SK-N-SH (cell line): ENCODE measurements around the gene SV2B. TPM values are rescaled to one million over a fixed set of nuclear protein-coding genes. Genes with fewer than 3 reads are reported as not detected.
A peak's percentile ranks its signal among the peaks of the same experiment; 100 is the strongest.

Experiments
- CTCF ChIA-PET: fragments of 300-600, 350-600 bp; formaldehyde crosslinking; extraction: SDS; loops from one replicate; lab custom pipeline; 2021; lab: Yijun Ruan, JAX
- POLR2A ChIA-PET: fragments of 350-600 bp; sonication (Branson Sonifier 250); formaldehyde crosslinking; extraction: SDS; loops from one replicate; lab custom pipeline; 2020; ENCODE audit warnings: antibody characterized with exemption, inconsistent platforms; lab: Yijun Ruan, JAX
- DNase-seq: peaks from one replicate; pipeline ENCODE4 v3.0.0; 2012
- H2AFZ ChIP-seq: fragments of 200-600 bp; sonication (generic); 2 replicates; pipeline ENCODE4 v1.8.1; 2016; ENCODE audit warnings: antibody characterized with exemption, mild to moderate bottlenecking, low read depth
- H3F3A ChIP-seq: fragments of 200-600 bp; sonication (generic); replicated peaks from 2 replicates; pipeline ENCODE3; 2016; ENCODE audit warnings: antibody characterized with exemption, mild to moderate bottlenecking; ENCODE audit not compliant: insufficient read depth
- H3K27ac ChIP-seq, 2 experiments: fragments of 200-500 bp in 1 of 2; fragments of 200-600 bp in 1 of 2; sonication (Bioruptor generic) in 1 of 2; sonication (generic), shearing (Covaris generic) in 1 of 2; 2 replicates each; pipeline versions ENCODE4 v1.5.1 to v1.6.1; 2014 to 2016; ENCODE audit warnings: low read depth in 2 of 2, inconsistent platforms in 1 of 2, low read length in 1 of 2, mild to moderate bottlenecking in 1 of 2, mixed read lengths in 1 of 2
- H3K27me3 ChIP-seq: fragments of 200-600 bp; sonication (generic), shearing (Covaris generic); 2 replicates; pipeline ENCODE4 v1.6.1; 2016; ENCODE audit warnings: mixed run types; ENCODE audit not compliant: insufficient read depth
- H3K36me3 ChIP-seq, 2 experiments: fragments of 200-500 bp in 1 of 2; fragments of 200-600 bp in 1 of 2; sonication (Bioruptor generic) in 1 of 2; sonication (generic) in 1 of 2; replicated peaks in 1 of 2; 2 replicates each; pipeline versions ENCODE3 to v1.5.1; 2014 to 2016; ENCODE audit warnings: low read length in 1 of 2, mild to moderate bottlenecking in 1 of 2; ENCODE audit not compliant: insufficient read depth in 2 of 2, control insufficient read depth in 1 of 2
- H3K4me1 ChIP-seq, 2 experiments: fragments of 200-500 bp in 1 of 2; fragments of 200-600 bp in 1 of 2; sonication (Bioruptor generic) in 1 of 2; sonication (generic), shearing (Covaris generic) in 1 of 2; 2 replicates each; pipeline versions ENCODE4 v1.5.1 to v1.6.1; 2014 to 2016; ENCODE audit warnings: low read depth in 1 of 2, low read length in 1 of 2, mixed run types in 1 of 2; ENCODE audit not compliant: insufficient read depth in 2 of 2, control insufficient read depth in 1 of 2
- H3K4me2 ChIP-seq: fragments of 200-600 bp; sonication (generic), shearing (Covaris generic); 2 replicates; pipeline ENCODE4 v1.6.1; 2017; ENCODE audit warnings: mixed run types
- H3K4me3 ChIP-seq, 2 experiments: fragments of 200-500 bp in 1 of 2; fragments of 200-600 bp in 1 of 2; sonication (Bioruptor generic) in 1 of 2; sonication (generic), shearing (Covaris generic) in 1 of 2; 2 replicates each; pipeline versions ENCODE4 v1.5.1 to v1.8.1; 2014 to 2016; ENCODE audit warnings: low read depth in 2 of 2, inconsistent platforms in 1 of 2, low read length in 1 of 2, mild to moderate bottlenecking in 1 of 2, mixed read lengths in 1 of 2, moderate library complexity in 1 of 2
- H3K79me2 ChIP-seq: fragments of 200-600 bp; sonication (generic); 2 replicates; pipeline ENCODE4 v1.8.1; 2017; ENCODE audit warnings: mild to moderate bottlenecking; ENCODE audit not compliant: insufficient read depth
- H3K9ac ChIP-seq: fragments of 200-600 bp; sonication (generic); 2 replicates; pipeline ENCODE4 v1.6.1; 2017; ENCODE audit warnings: mixed run types
- H3K9me2 ChIP-seq: fragments of 200-600 bp; sonication (generic); 2 replicates; pipeline ENCODE4 v1.6.1; 2017; ENCODE audit warnings: mixed run types
- H3K9me3 ChIP-seq: fragments of 200-600 bp; sonication (generic); 2 replicates; pipeline ENCODE4 v1.6.1; 2017; ENCODE audit warnings: mixed run types, mild to moderate bottlenecking, moderate library complexity
- H4K20me1 ChIP-seq: fragments of 200-600 bp; sonication (generic); 2 replicates; pipeline ENCODE4 v1.6.1; 2017; ENCODE audit warnings: mild to moderate bottlenecking, mixed run types; ENCODE audit not compliant: insufficient read depth
- CHD2 ChIP-seq: fragments of 150-350 bp; IDR thresholded peaks from 2 replicates; pipeline ENCODE4 v1.6.1; 2018; ENCODE audit warnings: low read length; ENCODE audit not compliant: partially characterized antibody
- CTCF ChIP-seq: fragments of 200-600 bp; sonication (generic); IDR thresholded peaks from 2 replicates; pipeline ENCODE4 v1.6.1; 2017; ENCODE audit warnings: antibody characterized with exemption, mild to moderate bottlenecking, moderate library complexity
- ELF1 ChIP-seq: IDR thresholded peaks from 2 replicates; pipeline ENCODE4 v1.4.0; 2012
- EZH2phosphoT487 ChIP-seq: fragments of 200-600 bp; sonication (generic); IDR thresholded peaks from 2 replicates; pipeline ENCODE4 v1.6.1; 2017; ENCODE audit warnings: low read depth, mixed run types, mild to moderate bottlenecking, antibody characterized with exemption, moderate library complexity, borderline replicate concordance
- JUND ChIP-seq: IDR thresholded peaks from 2 replicates; pipeline ENCODE4 v1.4.0; 2012
- NRF1 ChIP-seq: IDR thresholded peaks from 2 replicates; pipeline ENCODE4 v1.6.1; 2012; ENCODE audit warnings: low read depth, mild to moderate bottlenecking, low read length
- RAD21 ChIP-seq: IDR thresholded peaks from 2 replicates; pipeline ENCODE4 v1.6.1; 2012; ENCODE audit warnings: mild to moderate bottlenecking, low read length
- REST ChIP-seq: IDR thresholded peaks from 2 replicates; pipeline ENCODE4 v1.6.1; 2012; ENCODE audit warnings: mild to moderate bottlenecking, low read depth, low read length, moderate library complexity
- SMC3 ChIP-seq: IDR thresholded peaks from 2 replicates; pipeline ENCODE4 v1.6.1; 2012; ENCODE audit warnings: low read depth, low read length, improper control_type of control experiment
- TAF1 ChIP-seq: IDR thresholded peaks from 2 replicates; pipeline ENCODE4 v1.6.1; 2012; ENCODE audit warnings: low read depth, mild to moderate bottlenecking, low read length, moderate library complexity, borderline replicate concordance
- USF1 ChIP-seq: IDR thresholded peaks from 2 replicates; pipeline ENCODE4 v1.4.0; 2012; ENCODE audit warnings: low read depth, borderline replicate concordance
- USF2 ChIP-seq: fragments of 150-350 bp; IDR thresholded peaks from 2 replicates; pipeline ENCODE4 v1.6.1; 2017; ENCODE audit warnings: antibody characterized with exemption, low read length, low read depth, borderline replicate concordance
- WGBS: methylation state at CpG from one replicate; pipeline ENCODE4 v1.1.6; 2017; ENCODE audit warnings: low lambda C conversion rate; 5-methylcytosine and 5-hydroxymethylcytosine counted together
- polyA plus RNA-seq, 3 experiments: library from polyadenylated mRNA; depleted of rRNA; stranded (reverse); fragments of >200 nt; gene quantifications; 2 replicates each; pipeline ENCODE4 v1.2.3, GENCODE V29; 2012

Gene SV2B
- polyA plus RNA-seq, 1 of the 3 experiments (the other 2 are of a cell fraction), result not detected

GRCh38 chr15:91223863-91224262 is 123.8 kb downstream of the SV2B start:
- POLR2A ChIA-PET, result no interaction called here
- H3F3A ChIP-seq, result no peaks in the 10 kb centered on the region
- H3K4me3 ChIP-seq, result no peak overlapping the region
- H3K9me3 ChIP-seq, result no peaks in the 10 kb centered on the region
- no peaks in the 10 kb centered on the region for H3K79me2 ChIP-seq
- no peak overlapping the region for H3K27ac ChIP-seq
- H3K27me3 ChIP-seq, result no peaks in the 10 kb centered on the region
- CTCF ChIA-PET, result interaction anchor here (0.8 to 4.4 kb wide), 16 partner anchors 9 to 267 kb away, joined by 3 to 66 read pairs (median 8); partner anchors contain the start of gene SV2B
- no peaks in the 10 kb centered on the region for H3K9me2 ChIP-seq
- H4K20me1 ChIP-seq, result no peaks in the 10 kb centered on the region
- H3K9ac ChIP-seq, result no peak overlapping the region
- H2AFZ ChIP-seq, result no peak overlapping the region
- H3K36me3 ChIP-seq, result no peaks in the 10 kb centered on the region
- no peaks in the 10 kb centered on the region; a peak in 1 of 4 replicates for H3K4me1 ChIP-seq
- no peak for TF ChIP-seq JUND
- TF ChIP-seq USF2, result no peak
- no peak for TF ChIP-seq USF1
- TF ChIP-seq TAF1, result no peak
- no peak for TF ChIP-seq REST
- no peak for TF ChIP-seq ELF1
- TF ChIP-seq EZH2phosphoT487, result no peak
- TF ChIP-seq CHD2, result no peak
- DNase-seq, result no peak
- no peak overlapping the region for H3K4me2 ChIP-seq
- WGBS, result 43% methylated on average over 3 of the region's 3 CpGs

GRCh38 chr15:91224755-91225380 is 124.8 kb downstream of the SV2B start:
- H3K27ac ChIP-seq, result no peak overlapping the region
- no peaks in the 10 kb centered on the region for H3K36me3 ChIP-seq
- WGBS, result 51% methylated on average over 7 of the region's 7 CpGs
- no peaks in the 10 kb centered on the region for H3K9me3 ChIP-seq
- CTCF ChIA-PET, result interaction anchor here (0.7 to 4.4 kb wide), 29 partner anchors 10 to 268 kb away, joined by 3 to 66 read pairs (median 5); partner anchors contain the start of gene SV2B
- H3K4me1 ChIP-seq, result no peaks in the 10 kb centered on the region; a peak in 1 of 4 replicates
- peak; percentile 68 for DNase-seq
- H4K20me1 ChIP-seq, result no peaks in the 10 kb centered on the region
- TF ChIP-seq NRF1, result peak; percentile 3; the same call in 1 of the 2 replicates
- peak; percentile 69 for TF ChIP-seq CTCF
- peak; percentile 88 for TF ChIP-seq SMC3
- TF ChIP-seq USF1, result no peak
- peak; percentile 84 for TF ChIP-seq RAD21
- no peak overlapping the region; a peak in 1 of 4 replicates for H3K4me3 ChIP-seq
- POLR2A ChIA-PET, result no interaction called here
- no peaks in the 10 kb centered on the region for H3F3A ChIP-seq
- no peaks in the 10 kb centered on the region for H3K79me2 ChIP-seq
- H2AFZ ChIP-seq, result no peak overlapping the region
- H3K9ac ChIP-seq, result no peak overlapping the region
- H3K27me3 ChIP-seq, result no peaks in the 10 kb centered on the region
- no peaks in the 10 kb centered on the region for H3K9me2 ChIP-seq
- no peak overlapping the region for H3K4me2 ChIP-seq
